Kidney epithelial cell (primary cell): ENCODE results near the gene CCR9. TPM values are rescaled to one million over a fixed set of nuclear protein-coding genes. Genes with fewer than 3 reads are reported as not detected.

Experiments
- DNase-seq: peaks from one replicate; pipeline ENCODE4 v3.0.0-alpha.2; 2010; ENCODE audit warnings: low read depth
- H3K27me3 ChIP-seq: 2 replicates; pipeline ENCODE4 v1.6.0; 2011; ENCODE audit warnings: low read length; ENCODE audit not compliant: control insufficient read depth, insufficient read depth
- H3K36me3 ChIP-seq: 2 replicates; pipeline ENCODE4 v1.5.1; 2011; ENCODE audit warnings: low read length; ENCODE audit not compliant: control insufficient read depth, insufficient read depth
- H3K4me3 ChIP-seq: 2 replicates; pipeline ENCODE4 v1.5.1; 2011; ENCODE audit warnings: low read depth, mild to moderate bottlenecking, control low read depth, low read length
- CTCF ChIP-seq: IDR thresholded peaks from 2 replicates; pipeline ENCODE4 v1.5.1; 2011; ENCODE audit warnings: mild to moderate bottlenecking, moderate library complexity, low read length, control low read depth, inconsistent platforms; ENCODE audit not compliant: insufficient read depth, poor library complexity, severe bottlenecking
- total RNA-seq: library from RNA; depleted of rRNA; stranded (reverse); fragments of >200 nt; gene quantifications from 2 replicates; pipeline ENCODE4 v1.2.3, GENCODE V29; 2015

The CCR9 gene
- total RNA-seq, 1 donor from 2014 or later: not detected

- no peak overlapping the region for H3K4me3 ChIP-seq
- H3K36me3 ChIP-seq: no peaks in the 10 kb centered on the region
- no peak for DNase-seq
- TF ChIP-seq CTCF: no peak
- H3K27me3 ChIP-seq: no peaks in the 10 kb centered on the region
These were observed 60.5 kb downstream of the CCR9 start for GRCh38 chr3:45946875-45947274.

GRCh38 chr3:45947361-45947760, 61.0 kb downstream of the CCR9 start:
- Histone ChIP-seq H3K4me3 (no peak overlapping the region), H3K36me3 (no peaks in the 10 kb centered on the region), H3K27me3 (no peaks in the 10 kb centered on the region)
- no peak for DNase-seq
- no peak for TF ChIP-seq CTCF

GRCh38 chr3:45948311-45948781, 62.0 kb downstream of the CCR9 start:
- DNase-seq: no peak
- Histone ChIP-seq H3K4me3 (no peak overlapping the region), H3K36me3 (no peaks in the 10 kb centered on the region), H3K27me3 (no peaks in the 10 kb centered on the region)
- no peak for TF ChIP-seq CTCF

- Histone ChIP-seq H3K27me3 (no peaks in the 10 kb centered on the region), H3K36me3 (no peaks in the 10 kb centered on the region), H3K4me3 (no peak overlapping the region)
- no peak for TF ChIP-seq CTCF
- DNase-seq: no peak
These were observed 62.5 kb downstream of the CCR9 start for GRCh38 chr3:45948881-45949280.

GRCh38 chr3:45949432-45949831, 63.1 kb downstream of the CCR9 start:
- Histone ChIP-seq H3K27me3 (no peaks in the 10 kb centered on the region), H3K36me3 (no peaks in the 10 kb centered on the region)

More at GRCh38 chr3:45949432-45949831, 63.1 kb downstream of the CCR9 start:
- no peak for DNase-seq
- no peak for TF ChIP-seq CTCF
- no peak overlapping the region for H3K4me3 ChIP-seq
